Common myeloid progenitor, CD34-positive (primary cell): ENCODE measurements around the gene ZMYND8.

Experiments used
- CTCF ChIA-PET: fragments of 350-600 bp; sonication (Branson Sonifier 250); formaldehyde crosslinking; loops from one replicate; lab custom pipeline; 2021; ENCODE audit warnings: antibody characterized with exemption; lab: Charles Lee
- POLR2A ChIA-PET: fragments of 350-600 bp; sonication (Branson Sonifier 250); formaldehyde crosslinking; loops from one replicate; lab custom pipeline; 2021; ENCODE audit warnings: antibody characterized with exemption; lab: Charles Lee
- DNase-seq, 3 donors: peaks; one replicate each; pipeline versions ENCODE4 v3.0.0 to v3.0.0-alpha.2; 2013
- H3K27ac ChIP-seq, 2 experiments: 1 replicate in 1 of 2; 2 replicates in 1 of 2; pipeline ENCODE4 v1.7.0; 2013; ENCODE audit warnings: inconsistent platforms in 2 of 2, low read length in 2 of 2, mild to moderate bottlenecking in 2 of 2, low read depth in 1 of 2, moderate library complexity in 1 of 2; ENCODE audit not compliant: severe bottlenecking in 2 of 2, insufficient read depth in 1 of 2, poor library complexity in 1 of 2
- H3K27me3 ChIP-seq, 5 experiments: replicated peaks in 2 of 5; 1 replicate in 3 of 5; 2 replicates in 2 of 5; pipeline versions ENCODE4 v1.6.1 to v1.7.0; 2013; ENCODE audit warnings: low read length in 4 of 5, mild to moderate bottlenecking in 2 of 5, moderate library complexity in 2 of 5, inconsistent platforms in 1 of 5; ENCODE audit not compliant: insufficient read depth in 5 of 5, control insufficient read depth in 4 of 5
- H3K36me3 ChIP-seq, 4 experiments: 1 replicate in 2 of 4; 2 replicates in 2 of 4; pipeline versions ENCODE4 v1.6.1 to v1.7.0; 2013; ENCODE audit warnings: low read length in 3 of 4, control low read depth in 1 of 4, mild to moderate bottlenecking in 1 of 4; ENCODE audit not compliant: control insufficient read depth in 4 of 4, insufficient read depth in 4 of 4
- H3K4me1 ChIP-seq, 4 experiments: 1 replicate in 3 of 4; 2 replicates in 1 of 4; pipeline versions ENCODE4 v1.6.1 to v1.7.1; 2013; ENCODE audit warnings: low read length in 3 of 4, mild to moderate bottlenecking in 3 of 4, control low read depth in 1 of 4, inconsistent platforms in 1 of 4, moderate library complexity in 1 of 4; ENCODE audit not compliant: control insufficient read depth in 4 of 4, insufficient read depth in 4 of 4; ENCODE audit errors: control extremely low read depth in 1 of 4
- H3K4me3 ChIP-seq, 7 experiments: 1 replicate in 4 of 7; 2 replicates in 3 of 7; pipeline versions ENCODE4 v1.5.1 to v1.7.0; 2013; ENCODE audit warnings: mild to moderate bottlenecking in 7 of 7, low read length in 6 of 7, moderate library complexity in 6 of 7, inconsistent platforms in 2 of 7, low read depth in 2 of 7, control low read depth in 1 of 7; ENCODE audit not compliant: insufficient read depth in 4 of 7, control insufficient read depth in 1 of 7; ENCODE audit errors: extremely low read depth in 1 of 7
- H3K9me3 ChIP-seq, 5 experiments: 1 replicate in 4 of 5; 2 replicates in 1 of 5; pipeline versions ENCODE4 v1.6.1 to v1.7.1; 2013; ENCODE audit warnings: low read length in 4 of 5, mild to moderate bottlenecking in 2 of 5, inconsistent platforms in 1 of 5, low read depth in 1 of 5, moderate library complexity in 1 of 5; ENCODE audit not compliant: control insufficient read depth in 4 of 5, insufficient read depth in 2 of 5; ENCODE audit errors: control extremely low read depth in 1 of 5
- whole genome bisulfite sequencing: methylation state at CpG from one replicate; pipeline ENCODE4 v1.1.5; 2013; ENCODE audit not compliant: insufficient coverage; 5-methylcytosine and 5-hydroxymethylcytosine counted together

Gene ZMYND8

DNA sequence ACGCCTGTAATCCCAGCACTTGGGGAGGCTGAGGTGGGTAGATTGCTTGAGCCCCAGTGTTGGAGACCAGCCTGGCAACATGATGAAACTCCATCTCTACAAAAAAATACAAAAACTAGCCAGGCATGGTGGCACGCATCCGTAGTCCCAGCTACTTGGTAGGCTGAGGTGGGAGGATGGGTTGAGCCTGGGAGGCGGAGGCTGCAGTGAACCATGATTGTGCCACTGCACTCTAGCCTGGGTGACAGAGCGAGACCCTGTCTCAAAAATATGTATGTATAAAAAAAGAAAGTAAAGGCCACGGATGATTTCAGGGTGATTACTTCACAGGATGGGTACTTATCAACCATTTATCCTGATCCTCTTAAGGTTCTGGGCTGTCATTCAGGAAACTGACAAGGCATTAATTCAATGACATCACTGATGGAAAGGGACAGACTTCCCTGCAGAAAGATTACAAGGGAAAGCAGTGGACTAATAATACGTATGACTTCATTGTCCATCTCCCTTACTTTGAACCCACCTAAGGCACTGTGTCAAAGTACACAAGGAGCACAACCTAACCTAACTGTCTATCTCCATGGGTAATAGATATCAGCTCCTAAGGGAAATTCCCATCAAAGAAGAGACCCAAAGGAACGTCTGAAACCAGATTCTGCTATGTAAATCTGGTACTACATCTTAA is 61.2 kb downstream of the ZMYND8 start:
- no peak for DNase-seq
- 100% methylated on average over 4 of the region's 8 CpGs for WGBS
- Histone ChIP-seq H3K27ac (no peak overlapping the region), H3K27me3 (no peaks in the 10 kb centered on the region), H3K9me3 (no peaks in the 10 kb centered on the region), H3K4me1 (no peaks in the 10 kb centered on the region), H3K36me3 (peaks cover 30 to 85% (median 64%) of the 10 kb centered on the region in 4 experiments), H3K4me3 (no peak overlapping the region)
- POLR2A ChIA-PET = interaction anchor here (0.6 kb wide), 1 partner anchor 266 kb away, joined by 3 read pairs; no protein-coding TSS in a partner anchor
- CTCF ChIA-PET = interaction anchor here (0.7 to 3.9 kb wide), 4 partner anchors 22 to 94 kb away, joined by 3 to 37 read pairs (median 18); no protein-coding TSS in a partner anchor

DNA sequence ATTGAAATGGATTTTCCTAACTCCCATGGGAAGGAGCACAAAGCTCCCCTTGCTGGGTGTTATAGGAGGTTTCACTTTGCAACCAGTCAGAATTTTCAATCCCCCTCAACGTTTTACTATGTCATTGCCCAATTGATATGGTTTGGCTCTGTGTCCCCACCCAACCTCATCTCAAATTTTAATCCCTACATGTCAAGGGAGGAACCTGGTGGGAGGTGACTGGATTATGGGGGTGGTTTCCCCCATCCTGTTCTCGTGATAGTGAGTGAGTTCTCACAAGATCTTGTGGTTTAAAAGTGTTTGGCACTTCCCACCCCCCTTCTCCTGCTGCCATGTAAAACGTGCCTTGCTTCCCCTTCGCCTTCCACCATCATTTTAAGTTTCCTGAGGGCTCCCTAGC is 62.9 kb downstream of the ZMYND8 start:
- peak overlapping the region in 1 of 2 experiments; percentile 8 for H3K27ac ChIP-seq
- POLR2A ChIA-PET = no interaction called here
- H3K4me3 ChIP-seq = no peak overlapping the region
- DNase-seq = no peak
- no CpG with 5 or more reads among the region's 4 CpGs for whole genome bisulfite sequencing
- no peaks in the 10 kb centered on the region for H3K27me3 ChIP-seq
- CTCF ChIA-PET = interaction anchor here (0.9 to 1.4 kb wide), 2 partner anchors 10 to 90 kb away, joined by 3 to 4 read pairs; no protein-coding TSS in a partner anchor
- H3K9me3 ChIP-seq = no peaks in the 10 kb centered on the region
- peaks cover 40 to 89% (median 62%) of the 10 kb centered on the region in 4 experiments for H3K36me3 ChIP-seq
- no peaks in the 10 kb centered on the region for H3K4me1 ChIP-seq

DNA sequence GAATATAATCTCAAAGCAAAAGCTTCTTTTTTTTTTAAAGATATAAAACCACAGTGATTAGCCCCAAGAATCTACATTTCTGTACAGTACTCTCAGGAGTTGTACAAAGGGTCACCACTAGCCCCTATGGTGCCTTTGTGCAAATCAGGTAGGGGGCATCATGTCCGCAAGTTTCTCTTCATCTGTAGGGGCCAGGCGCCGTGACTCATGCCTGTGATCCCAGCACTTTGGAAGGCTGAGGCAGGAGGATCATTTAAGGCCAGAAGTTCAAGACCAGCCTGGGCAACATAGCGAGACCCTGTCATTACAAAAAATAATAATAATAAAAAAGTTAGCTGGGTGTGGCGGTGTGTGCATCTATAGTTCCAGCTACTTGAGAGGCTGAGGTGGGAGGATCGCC is 63.9 kb downstream of the ZMYND8 start:
- CTCF ChIA-PET = interaction anchor here (0.9 to 1.6 kb wide), 4 partner anchors 9 to 91 kb away, joined by 3 to 5 read pairs (median 4); no protein-coding TSS in a partner anchor
- no peak overlapping the region for H3K27ac ChIP-seq
- POLR2A ChIA-PET = interaction anchor here (0.6 kb wide), 1 partner anchor 18 kb away, joined by 3 read pairs; no protein-coding TSS in a partner anchor
- DNase-seq = no peak
- H3K36me3 ChIP-seq = peaks cover 39 to 88% (median 60%) of the 10 kb centered on the region in 4 experiments
- H3K27me3 ChIP-seq = no peaks in the 10 kb centered on the region
- no peaks in the 10 kb centered on the region for H3K4me1 ChIP-seq
- 100% methylated on average over 3 of the region's 6 CpGs for WGBS
- no peaks in the 10 kb centered on the region for H3K9me3 ChIP-seq
- no peak overlapping the region for H3K4me3 ChIP-seq

DNA sequence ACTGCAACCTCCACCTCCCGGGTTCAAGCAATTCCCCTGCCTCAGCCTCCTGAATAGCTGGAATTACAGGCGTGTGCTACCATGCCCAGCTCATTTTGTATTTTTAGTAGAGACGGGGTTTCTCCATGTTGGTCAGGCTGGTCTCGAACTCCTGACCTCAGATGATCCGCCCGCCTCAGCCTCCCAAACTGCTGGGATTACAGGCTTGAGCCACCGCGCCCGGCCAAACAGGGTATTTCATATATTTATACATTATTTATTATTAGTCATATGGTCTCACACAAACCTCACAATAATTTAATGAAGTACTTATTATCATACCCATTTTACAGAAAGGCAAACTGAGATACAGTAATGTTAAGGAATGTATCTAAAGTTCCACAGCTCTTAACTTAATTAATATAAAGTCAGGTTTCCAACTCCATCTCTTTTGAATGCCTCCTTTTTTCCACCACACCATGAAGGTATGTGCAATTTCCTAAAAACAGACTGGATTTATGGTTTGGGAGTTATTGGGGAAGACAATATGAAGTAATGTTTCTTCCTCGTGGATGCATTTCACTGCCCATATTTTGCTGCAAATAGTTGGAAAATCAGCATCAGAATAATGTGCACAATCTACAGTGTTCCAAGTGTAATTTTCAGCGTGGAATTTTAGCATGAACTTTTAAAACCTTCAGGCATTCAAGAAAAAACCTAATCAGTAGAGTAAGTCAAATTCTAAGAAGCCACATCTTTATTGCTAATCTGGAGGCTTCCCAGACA is 65.7 kb downstream of the ZMYND8 start:
- no peak overlapping the region for H3K27ac ChIP-seq
- H3K4me3 ChIP-seq = no peak overlapping the region
- peaks cover 41 to 87% (median 57%) of the 10 kb centered on the region in 4 experiments for H3K36me3 ChIP-seq
- ChIA-PET CTCF (interaction anchor here (0.7 to 1.5 kb wide), 3 partner anchors 14 to 332 kb away, joined by 3 to 5 read pairs (median 3); no protein-coding TSS in a partner anchor), POLR2A (no interaction called here)
- WGBS = 100% methylated on average over 3 of the region's 11 CpGs
- H3K4me1 ChIP-seq = no peaks in the 10 kb centered on the region
- H3K9me3 ChIP-seq = no peaks in the 10 kb centered on the region
- DNase-seq = no peak
- H3K27me3 ChIP-seq = no peaks in the 10 kb centered on the region

DNA sequence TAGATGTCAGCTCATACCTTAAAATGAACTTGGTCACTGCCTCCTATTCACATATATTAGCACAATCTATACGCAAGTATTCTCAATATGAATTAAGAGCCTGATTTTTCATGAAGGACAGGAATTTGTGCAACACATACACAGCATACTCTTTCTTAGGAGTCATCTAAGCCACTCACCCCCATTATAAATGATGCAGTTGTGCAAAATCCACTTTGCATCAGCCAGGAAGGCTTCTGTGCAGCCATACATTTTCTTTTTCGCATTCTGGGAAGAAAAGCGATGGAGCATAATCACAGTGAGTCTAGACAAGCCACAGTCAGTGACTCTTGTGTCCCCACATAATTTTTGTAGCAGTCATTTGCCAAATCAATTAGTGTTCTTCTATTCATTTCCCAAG is 66.5 kb downstream of the ZMYND8 start:
- CTCF ChIA-PET = interaction anchor here (0.7 to 3.4 kb wide), 3 partner anchors 14 to 94 kb away, joined by 3 to 19 read pairs (median 5); no protein-coding TSS in a partner anchor
- 96% methylated on average over 3 of the region's 3 CpGs for WGBS
- no peaks in the 10 kb centered on the region for H3K27me3 ChIP-seq

GRCh38 chr20:47289096-47289495 is 67.4 kb downstream of the ZMYND8 start:
- CTCF ChIA-PET = interaction anchor here (3.2 to 3.4 kb wide), 2 partner anchors 18 to 95 kb away, joined by 12 to 19 read pairs; no protein-coding TSS in a partner anchor
- POLR2A ChIA-PET = no interaction called here

More for the DNA sequence above, 66.5 kb downstream of the ZMYND8 start:
- H3K36me3 ChIP-seq = peaks cover 36 to 87% (median 51%) of the 10 kb centered on the region in 4 experiments
- POLR2A ChIA-PET = no interaction called here
- DNase-seq = no peak
- H3K9me3 ChIP-seq = no peaks in the 10 kb centered on the region
- no peak overlapping the region for H3K4me3 ChIP-seq
- no peak overlapping the region for H3K27ac ChIP-seq
- no peaks in the 10 kb centered on the region for H3K4me1 ChIP-seq

More at GRCh38 chr20:47289096-47289495, 67.4 kb downstream of the ZMYND8 start:
- no peaks in the 10 kb centered on the region for H3K9me3 ChIP-seq
- H3K27me3 ChIP-seq = no peaks in the 10 kb centered on the region
- H3K27ac ChIP-seq = no peak overlapping the region
- DNase-seq = no peak
- H3K36me3 ChIP-seq = peaks cover 33 to 87% (median 51%) of the 10 kb centered on the region in 4 experiments
- WGBS = no CpG with 5 or more reads among the region's 3 CpGs
- no peaks in the 10 kb centered on the region for H3K4me1 ChIP-seq
- no peak overlapping the region for H3K4me3 ChIP-seq
